GM12874 (cell line): Measurements from ENCODE around the gene ATAD3A.

Source experiments
- TF ChIP-seq, protein P1 (sequence below): IDR thresholded peaks from 2 replicates; pipeline ENCODE4 v1.5.1; 2011; ENCODE audit warnings: low read depth, mild to moderate bottlenecking, control low read depth, low read length, moderate library complexity; ENCODE audit not compliant: insufficient read depth

The ATAD3A gene

DNA sequence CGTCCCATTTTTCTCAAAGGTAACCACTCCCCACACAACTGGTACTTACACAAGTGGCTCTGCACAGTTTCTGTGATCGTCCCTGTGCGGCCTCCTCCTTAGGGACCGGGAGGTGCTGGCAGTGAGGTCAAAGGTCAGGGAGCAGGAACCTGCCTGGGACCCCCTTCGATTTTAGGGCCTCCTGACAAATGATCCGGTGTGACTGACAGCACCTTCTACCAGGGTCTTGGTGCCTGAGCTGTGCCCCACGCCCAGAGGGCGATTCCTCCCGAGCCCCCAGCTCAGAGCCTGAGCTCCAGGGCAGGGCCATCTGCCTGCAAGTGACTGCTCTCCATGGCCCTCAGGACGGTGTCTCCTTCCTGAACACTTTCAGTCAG, 40.3 kb downstream of the ATAD3A start:
- TF ChIP-seq, protein P1, sequence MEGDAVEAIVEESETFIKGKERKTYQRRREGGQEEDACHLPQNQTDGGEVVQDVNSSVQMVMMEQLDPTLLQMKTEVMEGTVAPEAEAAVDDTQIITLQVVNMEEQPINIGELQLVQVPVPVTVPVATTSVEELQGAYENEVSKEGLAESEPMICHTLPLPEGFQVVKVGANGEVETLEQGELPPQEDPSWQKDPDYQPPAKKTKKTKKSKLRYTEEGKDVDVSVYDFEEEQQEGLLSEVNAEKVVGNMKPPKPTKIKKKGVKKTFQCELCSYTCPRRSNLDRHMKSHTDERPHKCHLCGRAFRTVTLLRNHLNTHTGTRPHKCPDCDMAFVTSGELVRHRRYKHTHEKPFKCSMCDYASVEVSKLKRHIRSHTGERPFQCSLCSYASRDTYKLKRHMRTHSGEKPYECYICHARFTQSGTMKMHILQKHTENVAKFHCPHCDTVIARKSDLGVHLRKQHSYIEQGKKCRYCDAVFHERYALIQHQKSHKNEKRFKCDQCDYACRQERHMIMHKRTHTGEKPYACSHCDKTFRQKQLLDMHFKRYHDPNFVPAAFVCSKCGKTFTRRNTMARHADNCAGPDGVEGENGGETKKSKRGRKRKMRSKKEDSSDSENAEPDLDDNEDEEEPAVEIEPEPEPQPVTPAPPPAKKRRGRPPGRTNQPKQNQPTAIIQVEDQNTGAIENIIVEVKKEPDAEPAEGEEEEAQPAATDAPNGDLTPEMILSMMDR, result no peak

DNA sequence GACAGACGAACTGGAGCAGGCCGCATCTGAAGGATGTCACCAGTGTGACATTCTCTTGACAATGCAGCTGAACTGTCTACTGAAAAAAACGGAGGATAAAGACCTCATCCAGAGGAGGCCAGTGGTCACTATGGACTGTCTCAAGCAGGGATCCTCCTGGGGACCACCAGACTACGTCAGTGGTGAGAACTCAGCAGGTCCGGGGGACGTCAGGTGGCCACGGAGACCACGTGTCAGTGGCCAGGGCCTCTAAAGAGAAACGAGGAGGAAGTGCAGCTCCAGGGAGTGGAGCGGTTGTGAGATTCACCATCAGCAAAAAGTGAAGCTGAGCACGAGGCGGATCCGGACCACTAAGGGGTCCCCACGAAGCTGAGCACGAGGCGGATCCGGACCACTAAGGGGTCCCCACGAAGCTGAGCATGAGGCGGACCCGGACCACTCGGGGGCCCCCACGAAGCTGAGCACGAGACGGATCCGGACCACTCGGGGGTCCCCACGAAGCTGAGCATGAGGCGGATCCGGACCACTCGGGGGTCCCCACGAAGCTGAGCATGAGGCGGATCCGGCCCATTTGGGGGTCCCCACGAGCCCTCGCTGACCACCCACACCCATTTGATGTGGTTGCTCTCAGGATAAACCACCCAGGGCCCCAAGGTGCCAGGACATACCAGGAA, 42.0 kb downstream of the ATAD3A start:
- TF ChIP-seq, protein P1, result no peak

DNA sequence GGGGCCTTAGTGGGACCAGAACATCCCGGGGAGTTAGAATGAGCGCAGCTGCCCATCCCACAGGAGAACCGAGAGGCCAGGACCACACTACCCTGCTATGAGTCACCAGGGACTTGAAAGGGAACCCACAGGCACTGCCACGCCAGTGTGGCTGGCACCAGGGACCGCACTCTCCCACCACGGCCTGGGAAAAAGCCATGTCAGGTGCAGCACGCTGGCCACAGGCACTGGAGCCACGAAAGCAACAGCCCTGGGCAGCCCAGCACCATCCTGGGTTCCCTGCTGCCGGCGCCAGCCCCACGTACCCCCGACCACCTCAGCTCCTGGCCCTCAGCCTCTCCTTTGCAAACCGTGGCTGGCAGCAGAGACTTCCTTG, 42.6 kb downstream of the ATAD3A start:
- TF ChIP-seq, protein P1, result no peak

DNA sequence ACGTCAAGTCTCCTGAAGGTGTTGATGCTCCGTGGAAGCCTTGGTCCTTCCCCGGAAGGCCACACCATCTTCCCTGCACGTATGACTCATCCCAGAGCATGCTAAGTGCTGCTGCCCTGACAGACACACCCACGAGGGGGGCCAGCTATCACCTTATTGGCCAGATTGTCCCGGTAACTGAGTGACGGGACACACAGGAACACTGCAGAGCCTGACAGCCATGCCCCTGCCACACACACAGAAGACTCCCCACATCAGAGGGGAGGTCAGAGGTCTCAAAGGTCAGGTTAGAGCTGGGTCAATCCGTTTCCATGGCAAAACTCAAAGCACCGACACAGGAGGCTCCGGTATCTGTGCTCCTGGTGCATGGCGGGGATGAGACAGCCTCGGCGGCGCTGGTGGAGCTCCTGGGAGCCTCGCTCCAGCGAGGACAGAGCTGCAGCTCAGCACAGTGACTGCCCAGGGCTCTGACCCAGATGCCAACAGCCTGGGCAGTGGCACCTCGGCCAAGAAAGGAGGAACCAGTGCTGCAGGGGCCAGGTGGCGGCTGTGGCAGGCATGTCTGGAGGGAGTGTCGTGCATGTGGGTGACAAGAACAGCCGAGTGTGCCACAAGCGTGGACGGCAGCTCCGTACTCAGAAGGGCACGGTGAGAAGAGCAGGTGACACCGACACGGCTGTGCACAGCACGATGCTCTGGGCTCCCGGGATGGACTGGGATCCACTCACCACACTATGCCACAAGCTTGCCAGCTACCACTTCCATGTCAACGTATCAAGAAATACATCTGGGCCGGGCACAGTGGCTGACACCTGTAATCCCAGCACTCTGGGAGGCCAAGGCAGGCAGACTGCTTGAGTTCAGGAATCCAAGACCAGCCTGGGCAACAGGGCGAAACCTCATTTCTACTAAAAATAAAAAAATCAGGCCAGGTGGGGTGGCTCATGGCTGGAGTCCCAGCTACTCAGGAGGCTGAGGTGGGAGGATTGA, 43.3 kb downstream of the ATAD3A start:
- TF ChIP-seq, protein P1, result no peak

DNA sequence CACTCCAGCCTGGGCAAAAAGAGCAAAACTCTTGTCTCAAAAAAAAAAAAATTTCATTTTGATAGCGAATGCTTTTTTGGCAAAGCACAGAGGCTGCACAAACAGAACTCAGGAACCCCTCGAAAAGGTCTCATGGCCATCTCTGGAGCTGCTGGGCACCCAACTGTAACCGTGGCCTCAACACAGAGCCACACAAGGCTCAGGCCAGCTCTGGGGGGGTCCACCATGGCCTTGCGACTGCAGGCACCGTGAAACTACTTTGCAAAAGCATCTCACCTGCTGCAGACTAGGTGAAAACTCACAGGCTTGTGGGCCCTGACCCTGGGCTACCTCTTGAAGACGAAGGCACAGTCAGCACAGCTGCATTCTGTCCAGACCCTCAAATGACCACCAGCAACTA, 44.5 kb downstream of the ATAD3A start:
- TF ChIP-seq, protein P1, result no peak

DNA sequence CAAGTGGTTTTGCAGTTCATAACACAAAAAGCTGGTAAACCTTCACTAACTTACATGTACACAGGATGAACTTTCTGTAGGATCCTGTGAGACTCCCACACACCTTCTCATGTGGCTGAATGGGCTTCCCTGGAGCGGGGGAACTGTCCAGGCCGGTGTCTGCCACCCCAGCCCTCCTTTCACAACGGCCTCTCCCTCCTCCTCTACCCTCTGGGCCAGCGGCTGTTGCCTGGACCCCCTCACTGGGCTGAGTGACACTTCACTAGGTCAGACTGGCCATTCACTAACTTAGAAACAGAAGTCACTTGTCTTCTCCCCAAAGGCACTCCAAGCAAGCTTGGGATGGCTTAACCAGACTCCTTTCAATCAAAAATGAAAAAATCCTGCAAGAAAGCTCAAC, 46.6 kb downstream of the ATAD3A start:
- TF ChIP-seq, protein P1, result no peak

DNA sequence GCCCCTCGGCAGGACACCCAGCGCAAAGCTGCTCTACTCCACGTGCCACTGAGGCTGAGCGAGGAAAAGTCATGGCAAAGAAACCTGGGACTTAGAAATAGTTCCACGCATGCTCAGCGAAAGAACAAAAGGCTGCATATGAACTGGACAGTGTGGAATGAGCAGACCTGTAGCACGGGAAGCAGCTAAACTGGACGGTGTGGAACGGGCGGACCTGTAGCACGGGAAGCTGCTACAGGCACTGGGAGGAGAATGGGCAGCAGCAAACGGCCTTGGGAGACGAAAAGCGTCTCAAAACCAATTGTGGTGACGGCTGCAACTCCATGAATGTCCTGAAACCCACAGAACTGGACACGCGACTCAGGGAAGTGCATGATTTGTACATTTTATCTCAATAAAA, 47.1 kb downstream of the ATAD3A start:
- TF ChIP-seq, protein P1, result no peak
